VCaP (cell line): ENCODE data around the gene OLIG1.

Experiments
- H3K27ac ChIP-seq: fragments of 450-650 bp; 2 replicates; pipeline ENCODE4 v1.5.1; 2017
- CTCF ChIP-seq: fragments of 450-650 bp; conservative IDR thresholded peaks from 2 replicates; pipeline ENCODE4 v1.5.1; 2017; ENCODE audit warnings: mild to moderate bottlenecking, moderate library complexity

Gene OLIG1

DNA sequence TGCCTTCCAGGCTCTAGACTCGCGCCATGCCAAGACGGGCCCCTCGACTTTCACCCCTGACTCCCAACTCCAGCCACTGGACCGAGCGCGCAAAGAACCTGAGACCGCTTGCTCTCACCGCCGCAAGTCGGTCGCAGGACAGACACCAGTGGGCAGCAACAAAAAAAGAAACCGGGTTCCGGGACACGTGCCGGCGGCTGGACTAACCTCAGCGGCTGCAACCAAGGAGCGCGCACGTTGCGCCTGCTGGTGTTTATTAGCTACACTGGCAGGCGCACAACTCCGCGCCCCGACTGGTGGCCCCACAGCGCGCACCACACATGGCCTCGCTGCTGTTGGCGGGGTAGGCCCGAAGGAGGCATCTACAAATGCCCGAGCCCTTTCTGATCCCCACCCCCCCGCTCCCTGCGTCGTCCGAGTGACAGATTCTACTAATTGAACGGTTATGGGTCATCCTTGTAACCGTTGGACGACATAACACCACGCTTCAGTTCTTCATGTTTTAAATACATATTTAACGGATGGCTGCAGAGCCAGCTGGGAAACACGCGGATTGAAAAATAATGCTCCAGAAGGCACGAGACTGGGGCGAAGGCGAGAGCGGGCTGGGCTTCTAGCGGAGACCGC is 46.3 kb upstream of the OLIG1 start:
- peak; percentile 14; the same call in 1 of the 2 replicates for TF ChIP-seq CTCF
- H3K27ac ChIP-seq = no peak overlapping the region

DNA sequence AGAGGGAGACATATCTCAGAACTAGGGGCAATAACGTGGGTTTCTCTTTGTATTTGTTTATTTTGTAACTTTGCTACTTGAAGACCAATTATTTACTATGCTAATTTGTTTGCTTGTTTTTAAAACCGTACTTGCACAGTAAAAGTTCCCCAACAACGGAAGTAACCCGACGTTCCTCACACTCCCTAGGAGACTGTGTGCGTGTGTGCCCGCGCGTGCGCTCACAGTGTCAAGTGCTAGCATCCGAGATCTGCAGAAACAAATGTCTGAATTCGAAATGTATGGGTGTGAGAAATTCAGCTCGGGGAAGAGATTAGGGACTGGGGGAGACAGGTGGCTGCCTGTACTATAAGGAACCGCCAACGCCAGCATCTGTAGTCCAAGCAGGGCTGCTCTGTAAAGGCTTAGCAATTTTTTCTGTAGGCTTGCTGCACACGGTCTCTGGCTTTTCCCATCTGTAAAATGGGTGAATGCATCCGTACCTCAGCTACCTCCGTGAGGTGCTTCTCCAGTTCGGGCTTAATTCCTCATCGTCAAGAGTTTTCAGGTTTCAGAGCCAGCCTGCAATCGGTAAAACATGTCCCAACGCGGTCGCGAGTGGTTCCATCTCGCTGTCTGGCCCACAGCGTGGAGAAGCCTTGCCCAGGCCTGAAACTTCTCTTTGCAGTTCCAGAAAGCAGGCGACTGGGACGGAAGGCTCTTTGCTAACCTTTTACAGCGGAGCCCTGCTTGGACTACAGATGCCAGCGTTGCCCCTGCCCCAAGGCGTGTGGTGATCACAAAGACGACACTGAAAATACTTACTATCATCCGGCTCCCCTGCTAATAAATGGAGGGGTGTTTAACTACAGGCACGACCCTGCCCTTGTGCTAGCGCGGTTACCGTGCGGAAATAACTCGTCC is 45.5 kb upstream of the OLIG1 start:
- no peak for TF ChIP-seq CTCF
- H3K27ac ChIP-seq = no peak overlapping the region

GRCh38 chr21:33025106-33025488 is 44.8 kb upstream of the OLIG1 start:
- no peak for TF ChIP-seq CTCF
- no peak overlapping the region for H3K27ac ChIP-seq

DNA sequence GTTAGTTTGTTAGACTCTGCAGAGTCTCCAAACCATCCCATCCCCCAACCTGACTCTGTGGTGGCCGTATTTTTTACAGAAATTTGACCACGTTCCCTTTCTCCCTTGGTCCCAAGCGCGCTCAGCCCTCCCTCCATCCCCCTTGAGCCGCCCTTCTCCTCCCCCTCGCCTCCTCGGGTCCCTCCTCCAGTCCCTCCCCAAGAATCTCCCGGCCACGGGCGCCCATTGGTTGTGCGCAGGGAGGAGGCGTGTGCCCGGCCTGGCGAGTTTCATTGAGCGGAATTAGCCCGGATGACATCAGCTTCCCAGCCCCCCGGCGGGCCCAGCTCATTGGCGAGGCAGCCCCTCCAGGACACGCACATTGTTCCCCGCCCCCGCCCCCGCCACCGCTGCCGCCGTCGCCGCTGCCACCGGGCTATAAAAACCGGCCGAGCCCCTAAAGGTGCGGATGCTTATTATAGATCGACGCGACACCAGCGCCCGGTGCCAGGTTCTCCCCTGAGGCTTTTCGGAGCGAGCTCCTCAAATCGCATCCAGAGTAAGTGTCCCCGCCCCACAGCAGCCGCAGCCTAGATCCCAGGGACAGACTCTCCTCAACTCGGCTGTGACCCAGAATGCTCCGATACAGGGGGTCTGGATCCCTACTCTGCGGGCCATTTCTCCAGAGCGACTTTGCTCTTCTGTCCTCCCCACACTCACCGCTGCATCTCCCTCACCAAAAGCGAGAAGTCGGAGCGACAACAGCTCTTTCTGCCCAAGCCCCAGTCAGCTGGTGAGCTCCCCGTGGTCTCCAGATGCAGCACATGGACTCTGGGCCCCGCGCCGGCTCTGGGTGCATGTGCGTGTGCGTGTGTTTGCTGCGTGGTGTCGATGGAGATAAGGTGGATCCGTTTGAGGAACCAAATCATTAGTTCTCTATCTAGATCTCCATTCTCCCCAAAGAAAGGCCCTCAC is 44.2 kb upstream of the OLIG1 start, which contains the start of gene OLIG2:
OLIG2 (plus strand) TSS at position 447 of the 954 bp plus-strand sequence. CDS start 928 bp downstream, outside the sequence.
- TF ChIP-seq CTCF = no peak
- no peak within 1 kb of the TSS for H3K27ac ChIP-seq

DNA sequence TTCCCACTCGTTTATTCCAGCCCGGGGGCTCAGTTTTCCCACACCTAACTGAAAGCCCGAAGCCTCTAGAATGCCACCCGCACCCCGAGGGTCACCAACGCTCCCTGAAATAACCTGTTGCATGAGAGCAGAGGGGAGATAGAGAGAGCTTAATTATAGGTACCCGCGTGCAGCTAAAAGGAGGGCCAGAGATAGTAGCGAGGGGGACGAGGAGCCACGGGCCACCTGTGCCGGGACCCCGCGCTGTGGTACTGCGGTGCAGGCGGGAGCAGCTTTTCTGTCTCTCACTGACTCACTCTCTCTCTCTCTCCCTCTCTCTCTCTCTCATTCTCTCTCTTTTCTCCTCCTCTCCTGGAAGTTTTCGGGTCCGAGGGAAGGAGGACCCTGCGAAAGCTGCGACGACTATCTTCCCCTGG is 43.5 kb upstream of the OLIG1 start:
- no peak for TF ChIP-seq CTCF
- H3K27ac ChIP-seq = no peak overlapping the region

DNA sequence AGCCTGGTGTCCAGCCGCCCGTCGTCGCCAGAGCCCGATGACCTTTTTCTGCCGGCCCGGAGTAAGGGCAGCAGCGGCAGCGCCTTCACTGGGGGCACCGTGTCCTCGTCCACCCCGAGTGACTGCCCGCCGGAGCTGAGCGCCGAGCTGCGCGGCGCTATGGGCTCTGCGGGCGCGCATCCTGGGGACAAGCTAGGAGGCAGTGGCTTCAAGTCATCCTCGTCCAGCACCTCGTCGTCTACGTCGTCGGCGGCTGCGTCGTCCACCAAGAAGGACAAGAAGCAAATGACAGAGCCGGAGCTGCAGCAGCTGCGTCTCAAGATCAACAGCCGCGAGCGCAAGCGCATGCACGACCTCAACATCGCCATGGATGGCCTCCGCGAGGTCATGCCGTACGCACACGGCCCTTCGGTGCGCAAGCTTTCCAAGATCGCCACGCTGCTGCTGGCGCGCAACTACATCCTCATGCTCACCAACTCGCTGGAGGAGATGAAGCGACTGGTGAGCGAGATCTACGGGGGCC is 43.0 kb upstream of the OLIG1 start:
- no peak overlapping the region for H3K27ac ChIP-seq
- TF ChIP-seq CTCF = no peak
